GM12892 (cell line): ENCODE results near the gene CHRNA1.

ENCODE experiments used
- POLR2A ChIP-seq: IDR thresholded peaks from 2 replicates; pipeline ENCODE4 v1.6.1; 2011; ENCODE audit warnings: low read depth, low read length, control low read depth
- TAF1 ChIP-seq: IDR thresholded peaks from 2 replicates; pipeline ENCODE4 v1.6.1; 2011; ENCODE audit warnings: low read depth, mild to moderate bottlenecking, control low read depth, low read length, borderline replicate concordance

- TF ChIP-seq POLR2A (no peak), TAF1 (no peak)
Measured at GRCh38 chr2:174773215-174773614, 8.9 kb upstream of the CHRNA1 start.
